HG02981 (cell line): ENCODE data around the gene LCMT2.
"Not testable (repeated sequence)": the region's sequence is repeated elsewhere in the genome, so short reads cannot be mapped to it uniquely, and the experiment has no call there.

Experiments used
- ATAC-seq: cut with Tn5 transposase; IDR thresholded peaks from one replicate; pipeline ENCODE4 v1.9.1; 2021; ENCODE audit warnings: mild to moderate bottlenecking, moderate library complexity; ENCODE audit not compliant: unreplicated experiment

Gene LCMT2

GRCh38 chr15:43316016-43316970, 14.1 kb downstream of the LCMT2 start:
- ATAC-seq = no peak

GRCh38 chr15:43314171-43314570, 16.2 kb downstream of the LCMT2 start:
- ATAC-seq = no peak

GRCh38 chr15:43312378-43312777, 18.0 kb downstream of the LCMT2 start:
- ATAC-seq = no peak

GRCh38 chr15:43302205-43302817, 28.1 kb downstream of the LCMT2 start, which contains the start of gene TGM7:
Gene TGM7, minus strand, starts transcription at chr15:43302255.
- no peak for ATAC-seq

- ATAC-seq = no peak
These were observed 30.5 kb downstream of the LCMT2 start for GRCh38 chr15:43299884-43300283.

GRCh38 chr15:43299411-43299810, 31.0 kb downstream of the LCMT2 start:
- no peak for ATAC-seq

- no peak for ATAC-seq
These were observed 36.2 kb downstream of the LCMT2 start for GRCh38 chr15:43294091-43294706.

- no peak for ATAC-seq
These were observed 36.9 kb downstream of the LCMT2 start for GRCh38 chr15:43293432-43293831.

- no peak for ATAC-seq
These were observed 37.8 kb downstream of the LCMT2 start for GRCh38 chr15:43292375-43293078.

- ATAC-seq = not testable (repeated sequence)
These were observed 40.7 kb downstream of the LCMT2 start for GRCh38 chr15:43289656-43290055.

- no peak for ATAC-seq
These were observed 43.1 kb downstream of the LCMT2 start for GRCh38 chr15:43287254-43287653.

- no peak for ATAC-seq
These were observed 44.3 kb downstream of the LCMT2 start for GRCh38 chr15:43286074-43286473.

GRCh38 chr15:43285609-43286037, 44.8 kb downstream of the LCMT2 start:
- no peak for ATAC-seq

GRCh38 chr15:43283526-43283925, 46.8 kb downstream of the LCMT2 start:
- no peak for ATAC-seq

GRCh38 chr15:43281926-43282602, 48.3 kb downstream of the LCMT2 start:
- no peak for ATAC-seq

GRCh38 chr15:43280996-43281395, 49.4 kb downstream of the LCMT2 start:
- no peak for ATAC-seq

GRCh38 chr15:43279496-43279895, 50.9 kb downstream of the LCMT2 start:
- no peak for ATAC-seq

GRCh38 chr15:43278869-43279268, 51.5 kb downstream of the LCMT2 start:
- no peak for ATAC-seq

GRCh38 chr15:43277901-43278300, 52.5 kb downstream of the LCMT2 start:
- no peak for ATAC-seq

- no peak for ATAC-seq
These were observed 53.0 kb downstream of the LCMT2 start for GRCh38 chr15:43277231-43277823.
